Fibroblast of lung (primary cell): Measurements from ENCODE around the gene NUP85.

ENCODE experiments used
- EZH2 ChIP-seq: IDR thresholded peaks from 2 replicates; pipeline ENCODE4 v1.5.1; 2012; ENCODE audit warnings: low read length, control low read depth, mild to moderate bottlenecking; ENCODE audit errors: missing control alignments
- TF ChIP-seq, protein P1 (sequence below), 2 donors: IDR thresholded peaks in 1 of 2; conservative IDR thresholded peaks in 1 of 2; 1 replicate in 1 of 2; 2 replicates in 1 of 2; pipeline ENCODE4 v1.5.1; 2011 to 2012; ENCODE audit warnings: low read length in 2 of 2, control low read depth in 1 of 2, inconsistent platforms in 1 of 2, low read depth in 1 of 2, mild to moderate bottlenecking in 1 of 2

DNA sequence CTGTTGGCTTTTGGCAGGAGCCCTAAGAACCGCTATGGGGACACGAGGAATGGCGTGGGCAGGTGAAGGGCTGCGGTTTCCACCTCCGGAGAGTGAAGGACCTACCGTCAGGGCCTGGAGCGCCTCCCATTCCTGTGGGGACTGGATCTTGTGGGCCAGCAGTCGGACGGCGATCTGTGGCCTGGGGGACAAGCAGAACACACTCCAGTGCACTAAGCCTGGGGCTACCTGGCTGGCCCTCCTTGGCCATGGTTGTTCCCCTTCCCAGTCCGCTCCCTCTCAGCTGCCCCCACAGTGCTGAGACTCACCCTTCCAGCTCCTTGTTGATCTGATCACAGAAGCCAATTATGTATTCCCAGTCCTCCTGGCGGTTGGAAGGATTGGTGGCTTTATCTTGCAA is 40.9 kb downstream of the NUP85 start:
- TF ChIP-seq, protein P1, sequence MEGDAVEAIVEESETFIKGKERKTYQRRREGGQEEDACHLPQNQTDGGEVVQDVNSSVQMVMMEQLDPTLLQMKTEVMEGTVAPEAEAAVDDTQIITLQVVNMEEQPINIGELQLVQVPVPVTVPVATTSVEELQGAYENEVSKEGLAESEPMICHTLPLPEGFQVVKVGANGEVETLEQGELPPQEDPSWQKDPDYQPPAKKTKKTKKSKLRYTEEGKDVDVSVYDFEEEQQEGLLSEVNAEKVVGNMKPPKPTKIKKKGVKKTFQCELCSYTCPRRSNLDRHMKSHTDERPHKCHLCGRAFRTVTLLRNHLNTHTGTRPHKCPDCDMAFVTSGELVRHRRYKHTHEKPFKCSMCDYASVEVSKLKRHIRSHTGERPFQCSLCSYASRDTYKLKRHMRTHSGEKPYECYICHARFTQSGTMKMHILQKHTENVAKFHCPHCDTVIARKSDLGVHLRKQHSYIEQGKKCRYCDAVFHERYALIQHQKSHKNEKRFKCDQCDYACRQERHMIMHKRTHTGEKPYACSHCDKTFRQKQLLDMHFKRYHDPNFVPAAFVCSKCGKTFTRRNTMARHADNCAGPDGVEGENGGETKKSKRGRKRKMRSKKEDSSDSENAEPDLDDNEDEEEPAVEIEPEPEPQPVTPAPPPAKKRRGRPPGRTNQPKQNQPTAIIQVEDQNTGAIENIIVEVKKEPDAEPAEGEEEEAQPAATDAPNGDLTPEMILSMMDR (conservative IDR thresholded peaks at IDR 0.05 in 1 of 2, IDR thresholded peaks at IDR 0.05 in 1 of 2; ENCODE audit: low read depth in 1 of 2, low read length in 2 of 2): no peak
- no peak for TF ChIP-seq EZH2
